IPS-20b (cell line): ENCODE measurements around the gene FAM111A.

Experiments
- H3K27ac ChIP-seq: one replicate; pipeline ENCODE4 v1.5.1; 2013; ENCODE audit warnings: low read length
- H3K27me3 ChIP-seq: 2 replicates; pipeline ENCODE4 v1.6.1; 2013; ENCODE audit warnings: mild to moderate bottlenecking, low read length, inconsistent platforms; ENCODE audit not compliant: insufficient read depth
- H3K36me3 ChIP-seq: 2 replicates; pipeline ENCODE4 v1.6.1; 2013; ENCODE audit warnings: low read depth, mild to moderate bottlenecking, inconsistent platforms, low read length, moderate library complexity; ENCODE audit not compliant: insufficient read depth
- H3K4me1 ChIP-seq: 2 replicates; pipeline ENCODE4 v1.6.1; 2013; ENCODE audit warnings: mild to moderate bottlenecking, control low read depth, inconsistent platforms, low read length, moderate library complexity; ENCODE audit not compliant: insufficient read depth
- H3K4me3 ChIP-seq: 2 replicates; pipeline ENCODE4 v1.5.1; 2013; ENCODE audit warnings: mild to moderate bottlenecking, low read length, inconsistent platforms
- H3K9ac ChIP-seq: 2 replicates; pipeline ENCODE4 v1.6.1; 2013; ENCODE audit warnings: low read depth, mild to moderate bottlenecking, inconsistent platforms, low read length, moderate library complexity
- H3K9me3 ChIP-seq: 2 replicates; pipeline ENCODE4 v1.6.1; 2013; ENCODE audit warnings: mild to moderate bottlenecking, low read depth, low read length, inconsistent platforms; ENCODE audit not compliant: insufficient read depth

FAM111A gene

DNA sequence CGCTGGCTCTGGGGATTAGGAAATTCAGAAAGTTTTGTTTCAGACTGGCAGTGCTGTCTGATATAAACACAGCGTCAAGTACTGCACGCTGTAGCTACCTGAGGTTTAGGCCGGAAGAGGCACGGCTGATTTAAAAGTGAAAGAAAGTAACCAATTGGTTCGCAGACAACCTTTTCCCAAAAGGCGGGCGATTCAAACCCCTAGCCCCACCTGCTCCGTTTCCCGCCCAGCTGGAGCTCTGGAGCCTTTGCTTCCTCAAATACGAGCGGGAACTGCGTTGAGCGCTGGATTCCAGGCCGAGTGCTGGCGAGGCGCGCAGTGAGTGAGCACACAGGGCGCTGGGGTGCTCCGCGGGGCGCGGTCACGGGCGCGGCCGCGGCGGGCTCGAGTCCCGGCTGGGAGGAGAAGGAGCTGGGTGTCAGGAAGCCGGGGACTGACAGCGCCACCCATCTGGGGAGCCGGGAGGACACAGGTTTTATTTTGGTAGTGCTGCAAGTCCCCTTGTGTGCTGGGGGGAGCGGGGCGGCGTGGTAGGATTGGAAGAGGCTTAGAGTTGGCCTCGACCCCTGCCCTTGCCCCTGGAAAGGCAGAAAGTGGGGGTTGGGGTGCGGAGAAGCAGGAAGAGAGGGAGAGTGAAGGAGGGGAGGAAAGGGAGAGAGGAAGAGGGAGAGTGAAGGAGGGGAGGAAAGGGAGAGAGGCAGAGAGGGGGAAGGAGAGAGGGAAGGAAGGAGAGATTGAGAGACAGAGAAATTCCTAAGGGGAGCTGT lies 2.1 kb downstream of the FAM111A start:
- peak overlapping the region; percentile 87 for H3K4me3 ChIP-seq
- H3K27me3 ChIP-seq, result peaks cover 17% of the 10 kb centered on the region
- no peaks in the 10 kb centered on the region for H3K9me3 ChIP-seq
- no peak overlapping the region for H3K27ac ChIP-seq
- peak overlapping the region; percentile 78; the same call in 1 of the 2 replicates for H3K9ac ChIP-seq
- H3K36me3 ChIP-seq, result peaks cover 12% of the 10 kb centered on the region; the same call in 1 of the 2 replicates
- H3K4me1 ChIP-seq, result peaks cover 3% of the 10 kb centered on the region; the same call in 1 of the 2 replicates

DNA sequence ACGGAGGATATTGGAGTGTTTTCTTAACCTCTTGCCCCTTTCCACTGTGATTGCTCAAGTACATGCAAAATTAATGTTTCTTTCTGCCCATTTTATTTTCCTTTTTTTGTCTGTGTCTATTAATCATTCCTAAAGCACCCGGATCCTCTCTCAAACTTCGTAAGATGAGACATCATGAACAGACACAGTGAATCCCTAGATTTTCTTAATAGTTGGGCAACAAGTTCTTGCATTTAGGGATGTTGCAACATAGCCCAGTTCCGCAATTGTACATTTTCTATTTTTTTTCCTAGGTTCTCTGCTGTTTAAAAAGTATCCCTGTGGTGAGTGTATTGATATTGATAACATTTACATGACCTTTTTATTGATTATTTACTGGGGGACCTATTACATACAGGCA lies 2.9 kb downstream of the FAM111A start:
- Histone ChIP-seq H3K4me1 (peaks cover 3% of the 10 kb centered on the region; the same call in 1 of the 2 replicates), H3K27me3 (peaks cover 17% of the 10 kb centered on the region), H3K27ac (no peak overlapping the region), H3K9ac (peak overlapping the region; percentile 78; the same call in 1 of the 2 replicates), H3K9me3 (no peaks in the 10 kb centered on the region), H3K4me3 (peak overlapping the region; percentile 87), H3K36me3 (peaks cover 18% of the 10 kb centered on the region; the same call in 1 of the 2 replicates)

DNA sequence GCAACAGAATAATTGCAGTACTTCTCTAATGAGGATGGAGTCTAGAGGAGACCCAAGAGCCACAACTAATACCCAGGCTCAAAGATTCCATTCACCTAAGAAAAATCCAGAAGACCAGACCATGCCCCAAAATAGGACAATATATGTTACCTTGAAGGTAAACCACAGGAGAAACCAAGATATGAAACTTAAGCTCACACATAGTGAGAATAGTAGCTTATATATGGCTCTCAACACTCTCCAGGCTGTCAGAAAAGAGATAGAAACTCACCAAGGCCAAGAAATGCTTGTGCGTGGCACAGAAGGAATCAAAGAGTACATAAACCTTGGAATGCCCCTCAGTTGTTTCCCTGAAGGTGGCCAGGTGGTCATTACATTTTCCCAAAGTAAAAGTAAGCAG lies 9.1 kb downstream of the FAM111A start:
- Histone ChIP-seq H3K4me3 (no peak overlapping the region), H3K9me3 (no peaks in the 10 kb centered on the region), H3K4me1 (no peaks in the 10 kb centered on the region), H3K36me3 (peaks cover 40% of the 10 kb centered on the region), H3K9ac (no peak overlapping the region), H3K27me3 (no peaks in the 10 kb centered on the region), H3K27ac (no peak overlapping the region)

DNA sequence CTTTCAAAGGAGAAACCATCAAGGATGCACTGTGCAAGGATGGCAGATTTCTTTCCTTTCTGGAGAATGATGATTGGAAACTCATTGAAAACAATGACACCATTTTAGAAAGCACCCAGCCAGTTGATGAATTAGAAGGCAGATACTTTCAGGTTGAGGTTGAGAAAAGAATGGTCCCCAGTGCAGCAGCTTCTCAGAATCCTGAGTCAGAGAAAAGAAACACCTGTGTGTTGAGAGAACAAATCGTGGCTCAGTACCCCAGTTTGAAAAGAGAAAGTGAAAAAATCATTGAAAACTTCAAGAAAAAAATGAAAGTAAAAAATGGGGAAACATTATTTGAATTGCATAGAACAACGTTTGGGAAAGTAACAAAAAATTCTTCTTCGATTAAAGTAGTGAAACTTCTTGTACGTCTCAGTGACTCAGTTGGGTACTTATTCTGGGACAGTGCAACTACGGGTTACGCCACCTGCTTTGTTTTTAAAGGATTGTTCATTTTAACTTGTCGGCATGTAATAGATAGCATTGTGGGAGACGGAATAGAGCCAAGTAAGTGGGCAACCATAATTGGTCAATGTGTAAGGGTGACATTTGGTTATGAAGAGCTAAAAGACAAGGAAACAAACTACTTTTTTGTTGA lies 9.8 kb downstream of the FAM111A start:
- no peak overlapping the region for H3K4me3 ChIP-seq
- no peaks in the 10 kb centered on the region for H3K4me1 ChIP-seq
- peaks cover 40% of the 10 kb centered on the region for H3K36me3 ChIP-seq
- no peaks in the 10 kb centered on the region for H3K9me3 ChIP-seq
- H3K27ac ChIP-seq, result no peak overlapping the region
- H3K27me3 ChIP-seq, result no peaks in the 10 kb centered on the region
- H3K9ac ChIP-seq, result no peak overlapping the region

DNA sequence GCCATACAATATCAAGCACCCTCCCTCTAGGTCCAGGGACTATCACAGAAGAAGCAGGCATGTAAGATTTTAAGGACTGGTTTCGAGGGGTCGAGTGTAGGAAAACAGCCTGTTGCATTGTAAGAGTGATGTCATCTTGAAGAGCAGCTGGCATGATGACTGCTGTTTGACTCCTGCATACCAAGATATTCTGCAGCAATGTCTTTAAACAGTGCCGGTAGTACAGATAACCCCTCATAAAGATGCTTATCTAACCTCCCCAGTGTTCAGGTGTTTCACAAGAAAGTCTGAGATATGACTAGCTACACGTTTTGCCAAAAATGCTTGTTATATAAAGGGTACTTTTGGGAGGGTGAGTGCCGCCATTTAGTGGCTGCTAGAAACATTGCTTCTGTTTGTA lies 12.0 kb downstream of the FAM111A start:
- peaks cover 2% of the 10 kb centered on the region; the same call in 1 of the 2 replicates for H3K4me1 ChIP-seq
- H3K4me3 ChIP-seq, result no peak overlapping the region
- H3K36me3 ChIP-seq, result peaks cover 28% of the 10 kb centered on the region
- no peak overlapping the region for H3K27ac ChIP-seq
- no peak overlapping the region for H3K9ac ChIP-seq
- no peaks in the 10 kb centered on the region for H3K27me3 ChIP-seq
- H3K9me3 ChIP-seq, result no peaks in the 10 kb centered on the region

DNA sequence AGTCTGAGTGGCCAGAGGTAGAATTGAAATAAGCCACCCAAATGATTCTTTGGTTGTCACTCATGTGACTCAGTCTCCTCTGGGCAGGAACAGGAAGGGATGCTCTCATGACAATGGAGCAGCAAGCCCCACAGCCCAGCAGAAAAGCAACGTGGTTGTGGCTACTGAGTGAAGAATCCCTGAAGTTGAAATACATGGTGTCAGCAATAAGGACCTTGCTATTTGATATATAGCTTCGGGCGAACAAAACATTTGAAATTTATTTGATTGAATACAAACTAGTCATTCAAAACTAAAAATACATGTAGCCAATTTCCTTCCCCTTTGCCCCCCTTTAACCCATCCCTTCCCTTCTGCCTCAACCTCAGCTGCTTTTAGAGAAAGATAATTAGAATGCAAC lies 14.8 kb downstream of the FAM111A start:
- peaks cover 8% of the 10 kb centered on the region; the same call in 1 of the 2 replicates for H3K36me3 ChIP-seq
- no peak overlapping the region for H3K27ac ChIP-seq
- peaks cover 2% of the 10 kb centered on the region; the same call in 1 of the 2 replicates for H3K4me1 ChIP-seq
- H3K27me3 ChIP-seq, result no peaks in the 10 kb centered on the region
- H3K9ac ChIP-seq, result no peak overlapping the region
- no peaks in the 10 kb centered on the region for H3K9me3 ChIP-seq
- no peak overlapping the region for H3K4me3 ChIP-seq

DNA sequence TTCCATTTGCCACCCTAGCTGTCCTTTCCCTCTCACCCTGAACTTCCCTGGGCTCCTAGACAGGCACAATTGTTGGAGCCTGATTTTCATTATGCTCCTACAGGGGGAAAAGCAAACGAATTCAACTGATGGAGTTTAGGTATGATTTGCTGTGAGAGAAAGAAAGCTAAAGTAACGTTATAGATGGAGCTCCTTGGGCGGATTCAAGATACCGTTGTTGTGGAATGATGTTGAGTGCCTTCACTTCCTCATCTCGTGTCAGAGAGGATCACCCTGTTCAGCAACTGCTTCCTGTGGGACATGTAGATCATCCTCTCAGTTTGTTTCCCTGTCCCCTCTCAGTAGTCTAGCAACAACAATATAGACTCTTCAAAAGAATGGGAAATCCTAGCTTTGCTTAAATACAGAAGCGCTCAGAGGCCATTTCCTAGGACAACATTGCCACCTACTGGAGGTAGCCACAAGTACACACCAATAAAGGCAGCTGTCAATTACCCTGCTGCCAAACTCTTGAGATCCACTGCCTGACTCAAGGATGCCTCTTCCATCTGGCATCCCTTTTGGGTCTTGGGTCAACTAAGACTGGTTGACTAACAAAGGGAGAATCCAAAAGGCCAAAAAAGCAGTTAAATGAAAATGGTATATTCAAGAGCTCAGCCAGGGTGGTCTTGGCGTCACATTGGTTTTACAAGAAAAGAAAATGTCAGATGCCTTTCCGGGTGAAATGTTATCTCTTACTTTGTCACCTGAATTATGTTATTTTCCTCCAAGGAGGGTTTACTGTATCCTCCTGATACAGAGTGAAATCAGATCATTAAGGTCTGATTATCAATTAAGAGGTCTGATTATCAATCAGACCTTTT lies 15.8 kb downstream of the FAM111A start:
- H3K9me3 ChIP-seq, result no peaks in the 10 kb centered on the region
- no peak overlapping the region for H3K9ac ChIP-seq
- H3K4me1 ChIP-seq, result peaks cover 2% of the 10 kb centered on the region; the same call in 1 of the 2 replicates
- no peaks in the 10 kb centered on the region for H3K36me3 ChIP-seq
- H3K27me3 ChIP-seq, result no peaks in the 10 kb centered on the region
- no peak overlapping the region for H3K27ac ChIP-seq
- H3K4me3 ChIP-seq, result no peak overlapping the region

DNA sequence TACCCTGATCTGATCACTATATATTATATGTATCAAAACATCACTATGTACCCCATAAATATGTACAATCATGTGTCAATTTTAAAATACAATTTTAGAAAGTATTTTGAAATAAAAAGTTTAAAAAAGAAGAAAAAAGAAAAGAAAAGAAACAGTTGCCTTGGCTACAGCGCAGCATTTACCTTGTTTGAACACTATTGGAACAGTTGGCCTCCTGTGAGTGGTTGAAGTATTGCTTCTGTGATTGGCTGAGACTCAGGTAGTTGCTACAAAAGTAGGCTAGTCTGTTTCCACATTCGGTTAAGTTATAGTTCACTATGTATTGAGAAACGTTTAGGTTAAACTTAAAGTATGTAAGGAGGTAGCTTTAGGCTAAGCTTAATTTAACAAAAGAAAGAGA lies 21.4 kb downstream of the FAM111A start:
- Histone ChIP-seq H3K9me3 (no peaks in the 10 kb centered on the region), H3K4me3 (no peak overlapping the region), H3K27me3 (no peaks in the 10 kb centered on the region), H3K27ac (no peak overlapping the region), H3K36me3 (no peaks in the 10 kb centered on the region), H3K4me1 (no peaks in the 10 kb centered on the region), H3K9ac (no peak overlapping the region)

DNA sequence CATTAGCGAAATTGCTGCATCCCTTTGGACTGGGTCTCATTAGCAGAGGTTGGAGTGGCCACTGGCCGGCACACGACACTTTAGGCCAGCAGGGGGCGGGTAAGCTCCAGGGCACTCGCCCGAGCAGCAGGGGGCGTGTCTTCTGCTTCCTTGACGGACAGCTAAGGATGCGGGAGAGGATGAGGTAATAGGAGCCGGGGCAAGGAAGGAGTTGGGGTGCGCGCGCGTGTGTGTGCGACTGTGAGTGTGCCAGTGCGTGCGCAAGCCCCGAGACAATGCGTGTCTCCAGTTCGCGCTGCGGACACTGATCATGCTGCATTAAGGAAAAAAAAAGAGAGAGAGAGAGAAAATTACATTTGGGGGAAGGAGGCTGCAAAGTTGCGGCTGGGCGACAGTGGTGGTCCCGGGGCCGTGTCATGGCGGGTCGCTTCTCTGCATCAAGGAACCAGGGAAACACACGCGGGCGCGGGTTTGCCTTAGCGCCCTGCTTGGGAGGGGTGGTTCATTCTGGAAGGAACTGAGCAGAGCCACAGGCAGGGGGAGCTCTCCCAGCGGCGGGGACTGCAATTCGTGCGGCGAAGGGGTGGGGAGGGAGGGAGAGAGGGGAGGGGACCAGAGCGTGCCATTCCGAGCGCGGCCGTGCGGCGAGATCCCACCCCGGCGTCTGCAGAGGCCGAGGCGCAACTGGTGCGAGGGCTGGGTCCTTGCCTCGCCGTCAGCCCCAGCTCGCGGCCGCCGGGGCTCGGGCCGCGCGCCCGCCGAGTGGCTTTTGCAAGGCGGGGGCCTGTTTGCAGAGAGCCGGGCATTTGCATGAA lies 29.1 kb downstream of the FAM111A start, which contains the start of gene DTX4:
Gene DTX4 (plus strand): TSS at position 625 of the 815 bp plus-strand sequence. CDS start 464 bp downstream, outside the sequence.
- H3K27me3 ChIP-seq, result peaks cover 6% of the 10 kb centered on the region; the same call in 1 of the 2 replicates

DNA sequence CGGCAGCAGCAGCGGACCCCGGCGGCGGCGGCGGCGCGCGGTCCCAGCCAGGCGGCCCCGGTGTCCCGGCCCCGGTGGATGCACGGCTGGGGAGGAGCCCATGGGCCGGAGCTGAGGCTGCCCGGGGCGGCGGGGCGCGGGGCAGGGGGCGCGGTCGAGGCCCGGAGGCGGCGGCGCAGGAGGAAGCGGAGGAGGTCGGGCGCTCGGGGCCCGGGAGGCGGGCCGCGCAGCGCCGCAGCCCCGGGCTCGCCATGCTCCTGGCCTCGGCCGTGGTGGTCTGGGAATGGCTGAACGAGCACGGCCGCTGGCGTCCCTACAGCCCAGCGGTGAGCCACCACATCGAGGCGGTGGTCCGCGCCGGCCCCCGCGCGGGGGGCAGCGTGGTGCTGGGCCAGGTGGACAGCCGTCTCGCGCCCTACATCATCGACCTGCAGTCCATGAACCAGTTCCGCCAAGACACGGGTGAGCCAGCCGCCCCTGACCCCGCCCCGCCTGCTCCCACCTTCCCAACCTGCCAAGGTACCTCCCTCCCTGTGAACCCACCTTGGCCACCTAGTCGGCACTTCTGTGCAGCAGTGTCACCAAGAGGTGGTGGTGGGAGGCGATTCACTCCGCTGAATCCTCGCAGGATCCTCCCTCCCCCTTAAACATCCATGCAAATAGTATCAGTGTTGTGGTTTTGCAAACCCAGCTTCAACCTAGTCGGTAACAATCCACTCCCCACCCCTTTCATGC lies 29.9 kb downstream of the FAM111A start:
- peak overlapping the region; percentile 96; the same call in 1 of the 2 replicates for H3K9ac ChIP-seq
- peaks cover 12% of the 10 kb centered on the region; the same call in 1 of the 2 replicates for H3K4me1 ChIP-seq
- H3K27ac ChIP-seq, result no peak overlapping the region
- no peaks in the 10 kb centered on the region for H3K9me3 ChIP-seq
- H3K36me3 ChIP-seq, result peaks cover 6% of the 10 kb centered on the region; the same call in 1 of the 2 replicates
- peak overlapping the region; percentile 92 for H3K4me3 ChIP-seq
- H3K27me3 ChIP-seq, result peaks cover 6% of the 10 kb centered on the region; the same call in 1 of the 2 replicates

More for the DNA sequence above, 29.1 kb downstream of the FAM111A start, which contains the start of gene DTX4:
- peak within 1 kb of the TSS; percentile 92 for H3K4me3 ChIP-seq
- peaks cover 8% of the 10 kb centered on the region; the same call in 1 of the 2 replicates for H3K4me1 ChIP-seq
- H3K36me3 ChIP-seq, result peaks cover under 1% of the 10 kb centered on the region; the same call in 1 of the 2 replicates
- H3K9ac ChIP-seq, result peak within 1 kb of the TSS; percentile 96
- no peaks in the 10 kb centered on the region for H3K9me3 ChIP-seq
- H3K27ac ChIP-seq, result peak within 1 kb of the TSS; percentile 86
